Inferior parietal cortex (tissue), 1 donor: ENCODE measurements around the gene HOXB9.

Experiments used
- DNase-seq: peaks from one replicate; pipeline ENCODE4 v3.0.0-alpha.2; 2016; ENCODE audit errors: extremely low spot score

The HOXB9 gene

DNA sequence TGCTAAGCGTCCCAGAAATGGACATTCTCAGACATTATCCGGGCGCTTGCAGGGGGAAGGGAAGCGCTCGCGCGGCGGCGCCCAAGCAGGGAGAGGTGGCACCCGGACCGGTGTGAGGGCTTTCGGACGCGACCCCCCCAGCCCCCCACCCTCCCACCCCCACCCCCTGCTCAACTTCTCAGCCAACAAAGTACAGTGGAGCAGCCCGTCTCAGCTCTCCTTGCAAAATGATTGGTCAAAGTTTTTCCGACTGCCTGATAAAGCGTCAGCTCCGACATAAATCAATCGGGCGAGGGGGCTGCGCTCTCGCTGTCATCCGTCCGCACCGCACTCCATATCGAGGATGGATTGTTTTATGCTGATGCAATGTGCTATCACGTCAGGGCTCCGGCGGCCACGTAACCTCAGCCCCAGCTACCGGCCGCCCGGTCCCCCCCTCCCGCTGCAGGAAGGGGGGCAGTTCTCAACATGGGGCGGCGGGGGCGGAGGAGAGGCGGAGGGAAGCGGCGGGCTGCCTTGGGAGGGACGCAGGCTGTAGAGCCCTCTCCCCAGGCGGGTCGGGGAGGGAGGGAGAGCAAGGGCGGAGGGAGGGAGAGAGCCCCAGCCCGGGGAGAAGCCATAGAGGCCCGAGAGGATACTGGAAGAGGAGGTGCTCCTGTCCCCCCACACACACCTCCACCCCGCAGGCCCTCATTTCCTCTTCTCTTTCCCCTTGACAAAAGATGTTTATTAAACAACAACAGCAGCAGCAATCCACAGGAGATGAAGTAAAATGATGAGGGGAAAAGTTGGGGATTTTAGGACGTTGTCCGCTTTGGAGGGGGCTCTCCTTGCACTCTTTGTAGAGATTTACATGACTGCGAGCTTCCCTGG is at the start of gene HOXB9:
Gene HOXB9 (minus strand): TSS at position 114 of the 873 bp plus-strand sequence. CDS start 89 bp downstream, at position 25.
- DNase-seq, result peak; percentile 24

DNA sequence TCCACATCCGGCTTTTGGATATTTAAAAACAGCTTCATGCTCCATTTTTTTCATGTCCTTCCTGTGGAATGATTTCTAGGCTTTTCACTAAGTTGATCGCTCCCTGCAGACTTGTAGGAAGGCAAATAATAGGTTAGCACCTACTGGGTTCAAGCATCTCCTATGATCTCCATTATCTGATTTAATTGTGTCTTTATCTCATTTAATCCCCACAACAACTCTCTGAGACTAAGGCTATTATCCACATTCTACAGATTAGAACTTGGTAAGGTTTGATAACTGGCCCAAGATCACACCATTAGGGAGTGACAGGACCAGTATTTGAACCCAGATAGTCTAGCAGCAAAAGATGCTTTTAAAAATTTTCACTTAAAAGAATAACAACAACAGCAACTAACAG is 46.2 kb upstream of the HOXB9 start:
- no peak for DNase-seq

DNA sequence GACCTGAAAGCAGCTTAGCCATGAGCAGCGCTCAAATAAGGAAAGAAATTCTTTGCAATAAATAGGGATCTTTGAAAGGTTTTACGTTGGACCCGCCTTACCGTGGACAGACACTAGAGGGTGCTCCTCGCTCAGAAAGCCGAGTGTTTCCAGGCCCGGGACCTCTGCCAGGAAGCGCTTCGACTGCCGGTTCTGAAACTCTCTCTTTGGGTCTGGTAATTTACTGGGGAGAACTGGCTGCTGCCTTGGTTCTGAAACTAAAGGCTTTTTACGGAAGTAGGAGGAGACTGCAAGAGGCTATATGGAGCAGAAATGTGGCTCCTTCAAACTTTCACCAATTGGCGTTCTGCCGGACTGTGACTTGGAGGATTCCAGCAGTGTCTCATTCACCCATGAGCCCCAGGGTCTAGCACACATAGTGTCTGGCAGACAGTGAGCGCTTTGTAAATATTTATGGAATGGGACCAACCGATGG is 45.6 kb upstream of the HOXB9 start:
- peak; percentile 85 for DNase-seq

DNA sequence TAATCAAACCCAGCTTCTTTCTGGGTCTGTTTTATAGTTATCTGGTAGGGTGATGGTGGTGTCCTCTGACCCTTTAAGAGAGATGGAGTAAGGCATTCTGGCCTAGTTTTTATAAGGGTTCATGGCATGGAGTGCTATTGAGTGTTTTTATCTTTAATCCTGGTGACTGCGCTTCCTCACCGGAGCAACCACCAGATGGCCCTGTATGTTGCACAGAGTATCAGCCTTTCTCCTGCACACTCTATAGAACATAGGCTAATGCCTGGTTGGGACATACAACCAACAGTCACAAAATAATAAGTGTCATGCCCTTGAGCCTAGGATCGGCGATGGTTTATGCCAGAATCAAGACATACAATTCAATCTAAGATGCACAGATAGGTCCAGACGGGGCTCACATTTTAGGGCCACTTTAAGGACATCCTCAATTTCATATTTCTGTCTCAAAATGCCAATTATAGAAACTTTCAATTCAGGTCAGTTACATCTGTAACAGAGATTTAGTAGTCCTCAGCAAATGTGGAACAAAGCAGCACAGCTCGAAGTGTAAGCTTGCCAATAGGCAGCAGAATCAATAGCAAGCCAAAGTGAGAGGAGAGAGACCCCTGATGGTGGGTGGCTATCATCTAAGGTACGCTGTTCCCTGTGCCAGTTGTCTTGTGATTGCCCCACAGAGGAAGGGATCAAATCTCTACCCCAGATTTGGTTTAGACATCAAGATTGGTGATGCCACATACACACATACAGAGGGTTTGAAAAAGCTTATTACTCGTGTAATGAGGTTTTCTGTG is 37.2 kb upstream of the HOXB9 start:
- no peak for DNase-seq

DNA sequence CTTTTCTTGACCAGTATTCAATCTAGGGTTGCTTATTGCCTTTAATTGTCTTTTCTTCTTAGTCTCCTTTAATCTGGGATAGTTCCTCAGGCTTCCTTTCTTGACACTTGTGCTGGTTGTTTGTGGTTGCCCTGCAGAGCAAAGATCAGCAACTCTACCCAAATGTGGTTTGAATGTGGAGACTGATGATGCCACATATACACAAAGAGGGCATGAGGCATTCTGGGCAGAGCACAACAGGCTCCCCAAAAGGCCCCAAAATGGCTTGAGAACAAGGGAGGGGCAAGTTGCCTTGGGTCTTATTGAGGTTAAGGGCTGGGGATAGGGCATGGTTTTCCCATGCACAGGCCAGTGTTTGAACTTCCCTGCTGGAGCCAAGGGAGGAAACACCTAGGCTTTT is 29.8 kb upstream of the HOXB9 start:
- no peak for DNase-seq

DNA sequence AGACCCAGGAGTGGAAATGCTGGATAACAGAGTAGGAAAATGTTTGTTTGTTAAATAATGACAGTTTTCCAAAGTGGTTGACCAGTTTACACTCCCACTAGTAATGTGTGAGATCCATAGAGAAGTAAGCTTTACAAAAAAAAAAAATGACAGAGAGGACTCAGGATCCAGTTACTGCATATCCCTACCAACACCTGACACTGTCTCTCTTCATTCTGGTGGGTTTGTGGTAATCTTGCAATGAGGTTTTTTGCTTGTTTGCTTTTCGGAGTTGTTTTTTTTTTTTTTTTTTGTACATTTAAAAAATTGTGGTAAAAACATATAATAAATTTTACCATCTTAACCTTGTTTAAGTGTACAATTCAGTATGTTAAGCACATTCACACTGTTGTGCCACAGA is 23.6 kb upstream of the HOXB9 start:
- DNase-seq, result no peak

DNA sequence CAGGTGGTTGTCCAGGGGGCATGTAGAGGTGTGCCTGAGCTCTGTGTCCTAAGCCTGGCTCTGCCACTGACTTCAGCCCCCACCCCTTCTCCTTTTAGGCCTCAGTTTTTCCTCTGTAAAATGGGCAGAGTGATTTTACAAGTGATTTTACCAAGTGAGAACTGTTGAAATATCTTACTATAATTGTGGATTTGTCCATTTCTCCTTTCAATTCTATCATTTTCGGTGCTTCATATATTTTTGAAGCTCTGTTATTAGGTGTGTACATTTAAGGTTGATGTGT is 21.7 kb upstream of the HOXB9 start:
- no peak for DNase-seq

DNA sequence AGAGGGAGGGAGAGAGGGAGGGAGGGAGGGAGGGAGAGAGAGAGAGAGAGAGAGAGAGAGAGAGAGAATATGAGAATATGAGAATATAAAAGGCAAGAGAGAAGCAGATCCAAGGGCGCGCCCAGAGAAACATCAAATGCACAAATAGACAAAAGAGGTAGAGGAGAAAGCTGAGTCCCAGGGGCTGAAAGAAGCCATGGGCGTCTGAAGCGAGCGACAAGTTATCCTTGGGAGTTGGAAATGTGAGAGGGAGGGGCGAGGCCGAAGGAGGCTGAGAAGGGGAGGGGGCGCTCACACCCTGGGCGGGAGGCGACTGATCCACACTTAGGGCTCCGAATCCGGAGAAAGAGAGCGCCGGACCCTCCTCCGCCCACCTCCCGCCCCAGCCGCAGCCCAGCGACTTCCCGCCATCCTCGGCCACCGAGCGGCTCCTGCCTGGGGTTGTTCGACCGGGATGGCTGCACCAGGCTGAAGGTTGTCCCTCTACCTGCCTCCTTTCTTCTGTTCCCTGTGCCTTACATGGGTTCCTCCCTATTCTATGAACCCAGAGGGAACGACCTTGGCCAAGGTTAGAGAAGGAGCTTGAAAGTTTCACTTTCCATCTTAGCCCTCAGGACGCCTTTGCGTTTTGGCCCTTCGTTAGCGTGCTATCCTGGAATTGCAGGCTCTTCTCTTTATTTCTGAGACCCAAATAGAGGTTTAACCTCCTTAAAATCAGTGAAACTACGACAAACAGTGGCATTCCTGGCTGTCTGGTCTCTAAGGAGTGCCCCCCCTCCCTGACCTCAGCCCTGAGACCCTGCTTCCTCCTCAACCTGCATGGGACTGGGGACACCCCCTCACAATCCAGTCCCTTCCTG is 21.2 kb upstream of the HOXB9 start:
- DNase-seq, result no peak

DNA sequence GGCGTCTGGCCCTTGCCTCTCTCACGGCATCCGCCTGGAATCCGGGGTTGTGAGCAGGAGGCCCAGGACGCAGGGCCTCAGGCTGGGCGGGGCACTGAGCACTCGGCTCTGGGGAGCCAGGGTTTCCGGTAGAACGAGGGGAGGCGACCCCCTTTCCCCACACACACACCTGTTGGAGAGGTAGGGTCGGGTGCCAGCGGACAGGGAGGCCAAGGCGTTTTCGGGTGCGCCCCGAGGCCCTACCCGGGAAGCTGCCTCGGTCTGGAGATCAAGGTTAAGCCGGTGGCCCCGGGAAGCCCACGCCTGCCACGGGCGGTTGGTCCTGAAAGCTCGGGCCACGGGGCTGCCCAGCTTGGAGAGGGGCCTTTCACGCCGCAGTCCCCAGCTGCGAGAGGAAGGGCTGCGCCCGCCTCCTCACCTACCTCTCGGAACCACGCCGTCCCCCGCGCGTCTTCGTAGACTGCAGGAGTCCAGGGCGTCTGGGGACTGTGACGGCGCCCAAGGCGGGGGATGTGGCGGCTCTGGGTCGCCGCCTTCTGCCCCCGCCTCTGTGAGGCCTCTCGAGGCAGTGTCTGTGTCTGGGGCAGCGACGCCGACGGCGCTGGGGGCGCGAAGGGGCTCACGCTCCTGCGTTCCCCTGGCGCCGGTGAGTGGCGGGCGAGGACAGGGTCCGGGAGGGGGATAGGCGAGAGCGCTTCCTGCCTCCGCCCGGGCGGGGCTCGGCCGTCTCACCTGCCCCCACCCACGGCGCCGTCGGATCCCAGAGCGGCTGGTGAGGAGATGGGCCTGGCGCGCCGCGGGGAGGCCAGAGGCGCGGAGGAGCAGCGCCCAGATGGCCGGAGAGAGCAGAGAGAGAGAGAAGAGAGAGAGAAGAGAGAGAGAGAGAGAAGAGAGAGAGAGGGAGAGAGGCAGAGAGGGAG is 20.3 kb upstream of the HOXB9 start:
- no peak for DNase-seq

DNA sequence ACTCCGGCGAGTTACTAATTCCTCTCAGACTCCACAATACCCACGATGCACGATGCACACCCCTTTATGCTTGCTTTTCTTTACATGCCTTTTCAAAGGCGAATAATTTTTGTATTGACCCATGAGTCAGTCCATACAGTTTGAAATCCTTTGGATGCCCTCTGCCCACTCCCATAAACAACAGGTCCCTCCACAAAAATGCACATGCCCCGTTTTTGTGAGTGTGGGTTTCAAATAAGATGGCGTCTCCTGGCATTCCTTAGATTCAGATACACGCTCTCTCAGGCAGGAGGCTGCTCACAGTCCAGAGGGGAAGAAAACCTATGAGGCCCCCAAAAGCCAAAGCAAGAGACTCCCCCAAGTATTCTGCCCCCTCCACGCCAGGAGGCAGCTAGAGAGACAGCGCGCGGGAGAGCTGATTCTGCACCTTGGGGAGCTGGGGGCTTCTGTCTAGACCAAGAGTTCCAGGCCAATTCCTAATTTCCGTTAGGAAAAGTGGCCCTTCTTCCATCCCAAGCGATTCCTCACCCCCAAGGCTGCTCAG is 19.6 kb upstream of the HOXB9 start:
- DNase-seq, result no peak

DNA sequence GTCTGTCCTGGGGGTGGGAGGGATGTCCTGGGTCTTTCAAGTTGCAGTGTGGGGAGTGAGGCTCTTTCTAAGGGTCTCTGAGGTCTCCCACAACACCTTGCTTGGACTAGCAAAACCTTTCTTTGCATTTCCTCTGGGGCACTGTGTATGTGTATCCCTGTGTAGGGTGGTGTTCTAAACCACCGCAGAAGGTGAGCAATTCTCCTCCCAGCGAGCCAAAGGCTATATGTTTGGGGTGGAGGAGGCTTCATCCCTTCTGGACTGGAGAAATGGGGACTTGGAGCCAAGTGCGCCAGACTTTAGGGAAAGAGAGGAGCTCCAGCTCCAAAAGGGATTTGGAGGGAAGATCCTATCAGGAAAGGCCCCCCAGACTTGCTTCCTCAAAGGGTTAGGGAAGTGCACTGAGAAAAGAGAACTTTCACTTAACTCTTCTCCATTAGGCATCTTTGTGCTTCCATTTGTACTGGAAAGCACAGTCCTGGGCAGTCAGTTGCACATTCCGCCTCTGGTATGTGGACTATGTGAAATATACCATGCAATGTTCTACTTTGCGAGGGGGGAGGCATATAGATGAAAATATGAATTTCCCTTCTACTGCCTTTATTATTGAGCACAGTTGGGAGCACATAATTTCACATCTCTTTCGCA is 18.9 kb upstream of the HOXB9 start:
- DNase-seq, result no peak

DNA sequence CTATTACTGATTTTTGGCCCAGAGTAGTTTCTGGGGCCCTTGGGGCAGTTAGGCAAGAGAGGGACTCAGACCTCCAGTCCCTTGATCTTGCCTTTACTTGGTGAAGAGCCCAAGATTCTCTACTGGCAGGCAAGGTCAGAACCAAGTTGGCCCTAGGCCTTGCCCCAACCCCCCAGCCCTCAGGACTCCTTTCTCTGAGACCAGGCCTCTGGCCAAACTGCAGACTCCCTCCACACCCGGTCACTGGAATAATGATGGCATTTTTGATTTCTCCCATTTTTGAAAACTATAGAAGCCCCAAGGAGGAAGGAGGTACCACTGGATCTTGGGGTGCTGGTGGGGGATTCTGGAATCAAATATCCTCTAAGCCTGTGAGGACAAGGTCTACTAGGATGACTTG is 18.0 kb upstream of the HOXB9 start:
- no peak for DNase-seq

DNA sequence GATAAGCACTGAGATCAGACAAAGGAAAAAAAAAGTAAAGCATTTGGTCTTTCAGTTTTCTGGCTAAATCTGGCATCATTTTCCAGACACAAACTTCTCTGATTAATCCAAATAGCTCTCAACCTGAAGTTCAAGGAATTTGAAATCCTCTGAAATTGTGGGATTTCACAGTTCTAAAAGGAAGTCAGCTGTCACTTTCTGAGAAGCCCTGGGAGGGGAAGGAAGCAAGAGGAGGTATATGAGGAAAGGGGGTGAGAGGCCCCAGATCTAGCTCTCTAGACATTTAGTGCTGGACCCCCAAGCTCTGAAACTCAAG is 17.5 kb upstream of the HOXB9 start:
- no peak for DNase-seq

DNA sequence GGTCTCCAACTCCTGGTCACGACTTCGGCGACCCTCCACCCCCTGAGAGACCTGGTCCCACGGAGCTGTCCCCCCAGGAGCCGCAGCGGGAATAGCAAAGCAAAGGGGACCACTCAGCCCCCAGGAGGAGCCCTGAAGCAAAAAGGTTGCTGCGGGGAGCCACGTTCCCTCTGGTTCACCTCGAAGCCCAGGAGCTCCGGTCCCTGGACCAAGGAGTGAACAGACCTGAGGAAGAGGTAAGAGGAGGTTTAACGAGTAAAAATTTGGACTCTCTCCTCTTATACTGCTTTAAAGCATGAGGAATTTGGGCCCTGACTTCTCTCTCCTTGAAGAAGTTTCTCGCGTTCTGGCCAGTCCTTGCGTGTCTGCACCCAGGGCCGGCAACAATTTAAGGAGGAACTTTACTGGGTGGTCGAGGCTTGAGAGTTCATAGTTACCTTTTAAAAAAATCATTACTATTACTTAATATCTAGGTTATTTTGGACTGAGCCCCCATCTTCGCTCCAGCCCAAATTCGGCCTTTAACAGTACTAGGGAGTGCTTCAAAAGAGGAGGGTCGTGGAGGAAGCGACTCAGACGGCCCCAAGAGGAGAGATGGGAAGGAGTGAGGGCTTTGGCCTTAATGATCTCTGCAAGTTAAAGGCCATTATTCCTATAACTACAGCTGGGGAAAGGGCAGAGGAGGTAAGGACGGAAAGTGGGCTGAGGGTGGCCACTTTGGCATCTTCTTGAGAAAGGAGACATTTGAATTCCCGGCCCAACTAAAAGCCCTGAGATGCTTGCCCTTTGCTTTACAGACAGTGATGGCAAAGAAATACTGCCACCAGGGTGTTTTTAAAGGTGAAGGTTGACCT is 16.9 kb upstream of the HOXB9 start:
- no peak for DNase-seq

DNA sequence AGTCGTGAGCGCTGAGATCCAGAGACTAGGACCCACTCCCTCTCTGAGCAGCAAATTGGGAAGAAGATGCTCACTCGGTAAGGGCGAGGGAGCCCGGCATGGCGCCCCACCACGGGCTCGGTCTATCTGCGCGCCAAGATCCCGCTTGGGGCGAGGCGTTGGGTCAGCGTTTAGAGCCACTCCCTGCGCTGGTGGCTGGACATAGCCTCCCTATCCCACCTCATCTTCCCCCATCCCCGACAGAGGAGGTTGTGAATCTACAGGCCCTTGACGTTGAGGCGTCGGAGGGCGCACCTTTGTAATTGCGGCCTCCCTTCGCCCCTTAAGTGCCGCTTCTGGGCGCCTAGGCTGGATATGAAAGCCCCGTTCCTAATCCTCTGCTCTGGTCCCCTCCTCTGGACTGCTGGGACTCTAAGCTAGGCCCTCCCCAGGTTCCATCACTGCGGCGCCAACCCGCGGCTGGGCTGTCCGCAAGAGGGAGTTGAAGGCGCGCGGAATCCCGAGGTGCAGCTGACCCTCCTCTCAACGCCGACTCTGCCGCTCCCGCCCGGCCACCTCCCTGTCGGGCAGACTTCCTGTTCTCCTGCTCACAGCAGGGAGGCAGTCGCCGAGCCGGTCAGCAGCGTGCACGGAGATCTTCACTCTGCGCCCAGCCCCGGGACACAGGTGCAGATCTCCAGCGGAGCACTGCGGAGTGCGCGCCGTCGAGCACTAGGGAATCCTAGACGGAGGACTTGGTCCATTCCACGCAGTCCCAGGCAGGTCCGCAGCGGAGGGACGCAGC is 16.1 kb upstream of the HOXB9 start:
- DNase-seq, result no peak

DNA sequence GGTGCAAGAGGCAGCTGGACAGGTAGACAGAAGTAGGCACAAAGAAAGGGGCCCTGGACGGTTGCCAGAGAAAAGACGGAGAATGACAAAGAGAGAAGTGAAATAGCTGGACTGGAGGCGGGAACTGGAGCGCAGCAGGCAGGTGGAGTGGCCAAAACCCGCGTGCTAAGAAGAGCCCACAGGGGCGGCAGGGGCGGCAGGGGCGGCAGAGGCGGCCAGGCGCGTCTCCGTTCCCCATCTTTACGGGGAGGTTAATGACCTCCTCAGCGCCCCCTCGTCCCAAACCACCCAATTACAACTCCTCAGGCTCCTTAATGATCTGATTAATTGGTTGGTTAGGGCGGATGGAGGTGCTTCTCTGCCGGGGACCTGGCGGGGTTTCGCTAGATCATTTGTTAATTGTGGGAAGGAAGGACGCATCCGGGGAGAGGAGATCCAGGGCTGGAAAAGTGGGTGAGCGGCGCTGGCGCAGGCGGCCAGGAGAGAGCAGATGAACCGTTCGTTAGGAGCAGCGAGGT is 15.4 kb upstream of the HOXB9 start:
- no peak for DNase-seq

DNA sequence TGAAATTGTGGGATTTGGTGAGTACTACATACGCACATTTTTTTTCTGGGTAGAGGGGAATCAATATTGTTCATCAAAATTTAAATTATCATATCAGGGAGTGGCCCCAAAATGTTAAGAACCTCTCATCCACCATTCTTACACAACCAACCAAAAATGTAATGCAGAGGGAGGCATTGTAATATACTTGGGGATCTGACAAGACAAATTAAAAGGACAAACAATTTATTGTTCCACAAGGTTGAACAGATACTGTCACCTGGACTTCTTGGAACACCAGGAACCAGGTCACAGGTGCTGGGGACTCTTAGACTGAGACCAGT is 14.7 kb upstream of the HOXB9 start:
- DNase-seq, result no peak

DNA sequence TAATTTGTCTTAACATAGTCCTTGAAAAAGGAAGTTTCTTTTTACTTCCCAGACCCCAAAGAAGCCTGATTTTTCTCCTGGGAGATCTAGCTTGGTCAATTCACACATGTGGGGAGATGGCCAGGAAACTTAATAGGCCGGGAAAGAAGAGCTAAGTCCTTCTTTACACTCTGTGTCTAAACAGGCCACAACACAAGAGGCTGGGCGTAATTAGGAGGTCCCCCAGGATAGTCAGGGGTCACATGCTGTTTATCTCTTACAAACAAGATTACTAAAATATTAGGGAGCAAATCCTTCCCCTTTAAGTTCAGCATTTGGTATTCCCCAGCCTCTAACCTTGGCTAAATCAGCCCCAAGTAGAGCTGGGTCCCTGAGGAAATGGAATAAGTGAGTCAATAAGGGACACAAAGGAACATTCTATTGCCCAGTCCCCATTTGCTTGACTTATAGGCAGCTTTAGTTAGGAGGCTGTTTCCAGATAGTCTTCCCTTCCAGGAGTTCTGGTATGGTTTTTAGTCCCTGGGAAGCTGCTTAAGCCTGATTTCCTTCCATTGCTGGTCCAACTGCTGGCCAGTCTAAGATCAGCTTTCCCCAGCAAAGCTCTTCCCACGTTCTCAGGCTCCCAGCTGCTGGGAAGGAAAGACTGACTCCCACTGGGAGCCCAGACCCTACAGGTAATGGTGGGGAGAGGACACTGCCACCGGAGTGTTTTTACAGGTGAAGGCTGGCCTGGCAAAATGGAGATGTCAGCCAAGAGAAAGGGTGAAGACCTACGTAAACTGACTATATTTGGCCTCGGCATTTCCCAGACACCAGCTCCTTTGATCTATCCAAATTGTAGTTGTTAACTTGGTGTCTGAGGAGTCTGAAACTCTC is 14.1 kb upstream of the HOXB9 start:
- no peak for DNase-seq
